ENCODE measurements around the gene NSMCE3. TPM values are rescaled to one million over a fixed set of nuclear protein-coding genes. Genes with fewer than 3 reads are reported as not detected.

NSMCE3 gene
- total RNA-seq, 2 experiments from 2014 or later, result 46.1 to 46.9 TPM

GRCh38 chr15:29305556-29305955, 35.9 kb upstream of the NSMCE3 start:
- H3K4me1 ChIP-seq (ENCODE audit: insufficient read depth, low read length), result no peaks in the 10 kb centered on the region
- DNase-seq (no peak), ATAC-seq (ENCODE audit: poor library complexity) (no peak)
- no peak overlapping the region for H3K4me3 ChIP-seq (ENCODE audit: low read length)
- Mint-ChIP-seq H3K4me3 (no peak overlapping the region), H3K4me1 (ENCODE audit: low read depth) (no peaks in the 10 kb centered on the region), H3K9me3 (no peaks in the 10 kb centered on the region), H3K27ac (no peak overlapping the region), H3K27me3 (peaks cover 15% of the 10 kb centered on the region), H3K36me3 (ENCODE audit: low read depth) (no peaks in the 10 kb centered on the region)
- no peak overlapping the region for H3K27ac ChIP-seq (ENCODE audit: low read depth in 1 of 2, low read length in 2 of 2)
- H3K36me3 ChIP-seq (ENCODE audit: insufficient read depth, low read length), result no peaks in the 10 kb centered on the region
- POLR2A ChIA-PET, result no interaction called here
- no peak for TF ChIP-seq CTCF (IDR thresholded peaks at IDR 0.05)
- intact Hi-C loops (cut with DNase I, micrococcal nuclease), result no loop called here
- no peaks in the 10 kb centered on the region for H3K27me3 ChIP-seq (ENCODE audit: control insufficient read depth in 1 of 2, insufficient read depth in 2 of 2, low read length in 2 of 2)
- no peaks in the 10 kb centered on the region for H3K9me3 ChIP-seq (ENCODE audit: control insufficient read depth in 1 of 2, insufficient read depth in 1 of 2, low read length in 2 of 2)
- CTCF ChIA-PET, result no interaction called here

GRCh38 chr15:29302871-29303270, 33.2 kb upstream of the NSMCE3 start:
- H3K36me3 Mint-ChIP-seq (ENCODE audit: low read depth), result no peaks in the 10 kb centered on the region
- H3K36me3 ChIP-seq (ENCODE audit: insufficient read depth, low read length), result no peaks in the 10 kb centered on the region
- CTCF ChIA-PET, result no interaction called here
- intact Hi-C loops (cut with DNase I, micrococcal nuclease), result no loop called here
- H3K27ac Mint-ChIP-seq, result no peak overlapping the region
- H3K27me3 ChIP-seq (ENCODE audit: control insufficient read depth in 1 of 2, insufficient read depth in 2 of 2, low read length in 2 of 2), result no peaks in the 10 kb centered on the region
- H3K4me3 Mint-ChIP-seq, result no peak overlapping the region
- peaks cover 15% of the 10 kb centered on the region for H3K27me3 Mint-ChIP-seq
- H3K4me1 Mint-ChIP-seq (ENCODE audit: low read depth), result no peaks in the 10 kb centered on the region
- POLR2A ChIA-PET, result no interaction called here
- H3K4me1 ChIP-seq (ENCODE audit: insufficient read depth, low read length), result no peaks in the 10 kb centered on the region
- no peak for ATAC-seq (ENCODE audit: poor library complexity)
- no peak overlapping the region for H3K4me3 ChIP-seq (ENCODE audit: low read length)
- TF ChIP-seq CTCF (IDR thresholded peaks at IDR 0.05), result no peak
- no peaks in the 10 kb centered on the region for H3K9me3 Mint-ChIP-seq
- H3K27ac ChIP-seq (ENCODE audit: low read depth in 1 of 2, low read length in 2 of 2), result no peak overlapping the region
- DNase-seq, result no peak
- no peaks in the 10 kb centered on the region for H3K9me3 ChIP-seq (ENCODE audit: control insufficient read depth in 1 of 2, insufficient read depth in 1 of 2, low read length in 2 of 2)

GRCh38 chr15:29299784-29300183, 30.2 kb upstream of the NSMCE3 start:
- intact Hi-C loops (cut with DNase I, micrococcal nuclease), result loop anchor here in 1 of 2 experiments (5.0 kb wide), 1 partner anchor 72 kb away; no protein-coding TSS in a partner anchor
- no peaks in the 10 kb centered on the region for H3K36me3 ChIP-seq (ENCODE audit: insufficient read depth, low read length)
- Mint-ChIP-seq H3K36me3 (ENCODE audit: low read depth) (no peaks in the 10 kb centered on the region), H3K27ac (no peak overlapping the region), H3K4me3 (no peak overlapping the region), H3K4me1 (ENCODE audit: low read depth) (no peaks in the 10 kb centered on the region), H3K9me3 (peaks cover 4% of the 10 kb centered on the region), H3K27me3 (no peaks in the 10 kb centered on the region)
- H3K27me3 ChIP-seq (ENCODE audit: control insufficient read depth in 1 of 2, insufficient read depth in 2 of 2, low read length in 2 of 2), result peaks cover 0 to 1% of the 10 kb centered on the region in 2 experiments
- DNase-seq (no peak), ATAC-seq (ENCODE audit: poor library complexity) (no peak)
- H3K4me3 ChIP-seq (ENCODE audit: low read length), result no peak overlapping the region
- ChIA-PET CTCF (no interaction called here), POLR2A (no interaction called here)
- no peak for TF ChIP-seq CTCF (IDR thresholded peaks at IDR 0.05)
- no peaks in the 10 kb centered on the region for H3K4me1 ChIP-seq (ENCODE audit: insufficient read depth, low read length)
- no peaks in the 10 kb centered on the region for H3K9me3 ChIP-seq (ENCODE audit: control insufficient read depth in 1 of 2, insufficient read depth in 1 of 2, low read length in 2 of 2)
- no peak overlapping the region for H3K27ac ChIP-seq (ENCODE audit: low read depth in 1 of 2, low read length in 2 of 2)

All from CD4-positive, alpha-beta T cell (primary cell).